C4-2B (cell line): ENCODE data around the gene AMDHD2.
"Not testable (repeated sequence)": the region's sequence is repeated elsewhere in the genome, so short reads cannot be mapped to it uniquely, and the experiment has no call there.

Experiments
- H3K27ac ChIP-seq: fragments of 450-650 bp; 2 replicates; pipeline ENCODE4 v1.5.1; 2017
- CTCF ChIP-seq: fragments of 450-650 bp; conservative IDR thresholded peaks from 2 replicates; pipeline ENCODE4 v1.5.1; 2017; ENCODE audit warnings: mild to moderate bottlenecking
- ZFX ChIP-seq: fragments of 450-650 bp; IDR thresholded peaks from 2 replicates; pipeline ENCODE4 v1.6.1; 2017

Gene AMDHD2

DNA sequence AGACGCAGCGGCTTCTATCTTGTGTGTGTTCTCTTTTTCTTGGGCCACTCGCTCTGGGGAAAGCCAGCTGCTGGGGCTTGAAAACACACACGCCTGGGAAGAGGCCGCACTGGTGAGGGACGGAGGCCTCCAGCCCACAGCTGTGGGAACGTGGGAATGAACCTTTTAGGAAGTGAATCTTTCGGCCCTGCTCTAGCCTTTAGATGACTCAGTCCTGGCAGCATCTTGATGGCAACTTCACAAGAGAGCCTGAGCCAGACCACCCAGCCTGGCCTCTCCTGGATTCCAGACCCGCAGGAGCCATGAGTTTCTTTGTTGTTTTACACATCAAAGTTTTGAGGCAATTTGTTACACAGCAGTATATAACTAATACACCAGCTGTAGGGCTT, 15.4 kb downstream of the AMDHD2 start:
- no peak overlapping the region; the same call in 1 of the 2 replicates for H3K27ac ChIP-seq
- TF ChIP-seq ZFX = no peak
- TF ChIP-seq CTCF = no peak

DNA sequence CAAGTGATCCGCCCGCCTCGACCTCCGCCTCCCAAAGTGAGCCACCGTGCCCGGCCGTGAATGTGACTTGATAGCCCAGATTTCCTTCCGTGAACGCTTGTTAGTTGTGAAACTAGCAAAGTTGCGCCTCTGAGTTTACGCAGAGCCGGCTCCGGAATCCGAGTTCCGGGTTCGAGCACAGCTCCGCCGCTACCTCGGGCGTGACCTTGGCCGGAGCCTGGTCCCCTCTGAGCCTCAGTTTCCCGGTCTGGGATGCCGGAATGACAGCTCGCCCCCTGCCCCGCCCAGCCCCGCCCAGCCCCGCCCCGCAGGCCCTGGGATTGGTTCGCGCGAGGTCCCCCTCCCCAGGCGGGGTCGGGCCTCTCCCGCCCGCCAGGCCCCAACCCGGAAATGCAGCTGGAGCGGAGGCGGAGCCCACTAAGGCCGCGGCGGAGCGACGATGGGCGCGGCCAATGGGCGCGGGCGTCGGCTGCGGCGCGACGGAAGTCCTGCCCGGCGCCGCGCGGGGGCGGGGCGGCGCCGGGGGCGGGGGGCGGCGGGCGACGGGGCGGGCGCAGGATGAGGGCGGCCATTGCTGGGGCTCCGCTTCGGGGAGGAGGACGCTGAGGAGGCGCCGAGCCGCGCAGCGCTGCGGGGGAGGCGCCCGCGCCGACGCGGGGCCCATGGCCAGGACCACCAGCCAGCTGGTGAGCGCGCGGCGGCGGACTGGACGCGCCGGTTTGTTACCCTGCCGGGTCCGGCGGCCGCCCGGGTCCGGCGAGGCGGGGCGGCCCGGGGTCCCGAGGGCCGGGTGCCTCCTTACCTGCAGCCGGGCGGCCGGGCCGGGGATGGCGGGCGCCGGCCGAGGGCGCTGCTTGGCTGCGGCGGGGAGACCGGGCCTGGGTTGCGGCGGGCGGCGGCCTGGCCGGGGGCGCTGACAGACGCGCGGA, 17.5 kb downstream of the AMDHD2 start, which contains the start of gene PDPK1:
PDPK1 (plus strand) TSS at position 571 of the 929 bp plus-strand sequence; CDS start at position 663, 92 bp downstream.
- TF ChIP-seq CTCF (no peak), ZFX (peak; percentile 51; the same call in 1 of the 2 replicates)
- peak within 1 kb of the TSS; percentile 73 for H3K27ac ChIP-seq

DNA sequence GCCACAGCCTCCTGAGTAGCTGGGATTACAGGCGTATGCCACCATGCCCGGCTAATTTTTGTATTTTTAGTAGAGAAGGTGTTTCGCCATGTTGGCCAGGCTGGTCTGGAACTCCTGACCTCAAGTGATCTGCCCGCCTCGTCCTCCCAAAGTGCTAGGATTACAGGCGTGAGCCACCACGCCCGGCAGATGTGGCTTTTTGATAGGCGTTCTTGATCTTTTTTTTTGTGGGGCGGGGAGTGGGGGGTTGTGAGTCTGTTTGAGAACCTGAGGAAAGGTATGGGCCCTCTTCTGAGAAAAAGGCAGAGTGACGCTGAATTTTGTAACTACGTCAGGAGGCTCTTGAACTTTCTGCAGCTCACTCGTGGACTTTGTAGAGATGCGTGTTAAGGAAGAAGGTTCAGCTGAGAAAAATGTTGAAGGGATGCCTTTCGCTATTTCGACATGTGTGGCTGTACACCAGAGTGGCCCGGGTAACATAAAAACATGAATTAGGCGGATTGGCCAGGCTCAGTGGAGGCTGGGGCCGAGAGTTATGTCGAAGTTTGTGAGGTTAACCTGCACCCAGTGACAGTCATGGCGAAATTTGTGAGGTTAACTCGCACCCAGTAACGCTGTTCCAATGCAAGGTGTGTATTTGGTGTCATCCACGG, 19.1 kb downstream of the AMDHD2 start:
- H3K27ac ChIP-seq = peak overlapping the region; percentile 73

GRCh38 chr16:2539845-2540458, 19.8 kb downstream of the AMDHD2 start:
- H3K27ac ChIP-seq = not testable (repeated sequence)

GRCh38 chr16:2540912-2541311, 20.7 kb downstream of the AMDHD2 start:
- not testable (repeated sequence) for H3K27ac ChIP-seq

- not testable (repeated sequence) for H3K27ac ChIP-seq
Observed at GRCh38 chr16:2541409-2541808, 21.2 kb downstream of the AMDHD2 start.

DNA sequence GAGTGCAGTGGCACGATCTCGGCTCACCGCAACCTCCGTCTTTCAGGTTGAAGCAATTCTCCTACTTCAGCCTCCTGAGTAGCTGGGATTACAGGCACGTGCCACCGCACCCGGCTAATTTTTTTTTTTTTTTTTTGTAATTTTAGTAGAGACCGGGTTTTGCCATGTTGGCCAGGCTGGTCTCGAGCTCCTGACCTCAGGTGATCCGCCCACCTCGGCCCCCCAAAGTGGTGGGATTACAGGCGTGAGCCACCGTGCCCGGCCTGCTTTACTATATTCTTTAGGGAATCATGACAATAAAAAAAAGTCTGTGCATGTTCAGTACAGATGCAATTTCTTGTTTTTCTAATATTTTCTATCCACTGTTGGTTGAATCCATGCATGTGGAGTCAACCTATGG, 23.6 kb downstream of the AMDHD2 start:
- H3K27ac ChIP-seq = not testable (repeated sequence)

GRCh38 chr16:2550283-2550878, 30.2 kb downstream of the AMDHD2 start:
- H3K27ac ChIP-seq = not testable (repeated sequence)

DNA sequence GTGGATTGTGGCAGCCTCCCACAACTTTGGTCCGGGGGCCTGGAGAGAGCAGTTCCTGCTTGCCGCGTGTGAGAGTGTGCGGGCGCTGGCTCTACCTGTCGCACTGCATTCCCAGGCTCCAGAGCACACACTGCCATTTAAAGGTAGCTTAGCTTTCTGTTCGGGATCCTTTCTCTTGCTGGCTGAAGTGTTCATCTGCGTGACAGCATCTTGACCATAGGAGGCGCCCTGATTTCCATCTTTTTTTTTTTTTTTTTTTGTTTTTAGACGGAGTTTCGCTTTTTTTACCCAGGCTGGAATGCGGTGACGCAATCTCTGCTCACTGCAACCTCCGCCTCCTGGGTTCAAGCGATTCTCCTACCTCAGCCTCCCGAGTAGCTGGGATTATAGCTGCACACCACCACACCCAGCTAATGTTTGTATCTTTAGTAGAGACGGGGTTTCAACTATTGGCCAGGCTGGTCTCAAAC, 31.3 kb downstream of the AMDHD2 start:
- TF ChIP-seq CTCF = peak; percentile 46
- peak overlapping the region; percentile 44 for H3K27ac ChIP-seq

DNA sequence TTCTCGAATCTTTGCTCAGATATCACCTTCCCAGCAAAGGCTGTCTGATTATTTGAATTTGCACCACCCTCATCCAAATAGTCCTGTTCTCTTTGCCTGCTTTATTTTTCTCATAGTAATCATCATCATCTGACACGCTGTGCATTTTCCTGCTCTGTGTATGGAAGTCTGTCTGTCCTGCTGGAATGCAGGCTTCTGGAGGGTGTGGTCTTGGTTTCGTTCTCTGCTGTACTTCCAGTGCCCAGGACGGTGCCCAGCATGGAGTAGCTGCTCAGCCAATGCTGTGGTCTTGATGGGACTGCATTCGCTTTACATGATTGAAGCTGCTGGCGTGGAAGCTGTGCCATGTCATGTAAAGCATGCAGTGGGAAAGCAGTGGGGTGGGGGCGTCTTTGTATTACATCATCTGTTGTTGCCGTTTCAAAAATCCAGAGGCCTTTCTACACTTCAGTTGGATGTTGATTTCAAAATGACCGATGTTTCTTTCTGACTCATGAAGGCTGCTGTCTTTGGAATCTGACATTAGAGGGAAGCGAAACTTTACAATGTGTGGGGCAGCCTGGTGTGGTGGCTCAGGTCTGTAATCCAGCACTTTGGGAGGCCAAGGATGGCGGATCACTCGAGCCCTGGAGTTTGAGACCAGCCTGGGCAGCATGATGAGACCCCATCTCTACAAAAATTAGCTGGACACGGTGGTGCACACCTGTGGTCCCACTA, 34.7 kb downstream of the AMDHD2 start:
- not testable (repeated sequence) for H3K27ac ChIP-seq

- not testable (repeated sequence) for H3K27ac ChIP-seq
Observed at GRCh38 chr16:2557150-2557549, 37.0 kb downstream of the AMDHD2 start.

GRCh38 chr16:2560131-2560797, 40.1 kb downstream of the AMDHD2 start:
- not testable (repeated sequence) for H3K27ac ChIP-seq

- H3K27ac ChIP-seq = not testable (repeated sequence)
Observed at GRCh38 chr16:2560798-2561133, 40.6 kb downstream of the AMDHD2 start.

- not testable (repeated sequence) for H3K27ac ChIP-seq
Observed at GRCh38 chr16:2567506-2567905, 47.3 kb downstream of the AMDHD2 start.

DNA sequence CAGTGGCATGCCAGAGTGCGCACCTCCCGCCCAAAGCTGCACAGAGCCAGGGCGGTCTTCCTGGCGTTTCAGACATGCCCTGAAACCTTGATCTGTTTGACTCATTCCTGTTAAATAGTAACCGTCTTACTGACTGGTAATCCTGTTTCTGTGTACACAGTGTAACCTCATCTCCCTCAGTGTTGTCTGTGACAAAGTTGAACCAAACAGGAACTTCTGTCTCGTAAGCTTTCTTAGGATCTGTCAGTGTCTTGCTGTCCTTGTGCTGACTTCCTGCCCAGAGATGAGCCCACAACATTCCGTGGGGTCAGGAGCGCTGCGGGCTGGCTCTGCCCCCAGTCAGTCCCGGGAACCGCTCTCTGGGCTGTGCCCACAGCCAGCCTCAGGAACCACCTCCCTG, 48.4 kb downstream of the AMDHD2 start:
- H3K27ac ChIP-seq = not testable (repeated sequence)

GRCh38 chr16:2572704-2573103, 52.5 kb downstream of the AMDHD2 start:
- H3K27ac ChIP-seq = not testable (repeated sequence)
